GM18867 (cell line): ENCODE data around the gene DUS1L.
A peak's percentile ranks its signal among the peaks of the same experiment; 100 is the strongest.

Source experiments
- ATAC-seq: cut with Tn5 transposase; IDR thresholded peaks from one replicate; pipeline ENCODE4 v1.9.1; 2021; ENCODE audit warnings: mild to moderate bottlenecking, moderate library complexity; ENCODE audit not compliant: unreplicated experiment

Gene DUS1L

GRCh38 chr17:82058230-82058854 lies 7.3 kb downstream of the DUS1L start:
- no peak for ATAC-seq

DNA sequence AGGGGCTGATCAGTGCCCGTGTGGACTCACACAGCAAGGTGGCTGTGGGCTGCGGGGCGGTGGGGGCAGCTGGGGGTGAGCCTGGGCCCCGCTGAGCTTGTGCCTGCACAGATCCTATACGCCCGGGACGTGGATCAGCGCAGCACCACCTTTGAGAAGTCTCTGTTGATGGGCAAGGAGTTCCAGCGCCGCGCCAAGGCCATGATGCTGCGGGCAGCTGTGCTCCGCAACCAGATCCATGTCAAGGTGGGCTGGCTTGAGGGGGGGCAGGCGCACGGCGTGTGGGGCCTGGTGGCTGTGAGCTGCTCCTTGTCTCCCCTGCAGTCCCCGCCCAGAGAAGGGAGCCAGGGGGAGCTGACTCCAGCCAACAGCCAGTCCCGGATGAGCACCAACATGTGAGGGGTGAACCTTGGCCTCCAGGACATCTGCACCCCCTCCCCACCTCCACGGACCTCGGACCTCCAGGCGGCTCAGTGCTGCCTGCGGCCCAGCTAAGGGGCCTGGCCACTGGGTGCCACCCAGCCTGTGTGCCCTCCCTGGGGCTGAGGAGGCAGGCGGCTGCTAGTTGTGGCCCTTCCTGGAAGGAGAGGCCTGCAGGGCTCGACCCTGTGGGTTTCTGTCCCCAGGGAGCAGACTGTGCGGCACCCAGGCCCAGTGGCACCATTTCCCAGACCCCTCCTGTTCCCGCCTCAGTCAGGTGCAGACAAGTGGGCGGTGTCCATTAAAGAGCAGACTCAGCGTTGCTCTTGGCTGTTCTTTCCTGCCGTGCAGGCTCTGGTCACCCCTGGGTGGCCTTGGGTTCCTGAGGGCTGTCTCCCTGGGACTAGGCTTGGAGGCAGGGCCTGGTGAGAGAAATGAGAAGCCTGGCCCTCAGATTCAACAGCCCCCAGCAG lies 8.6 kb downstream of the DUS1L start:
- ATAC-seq: no peak

DNA sequence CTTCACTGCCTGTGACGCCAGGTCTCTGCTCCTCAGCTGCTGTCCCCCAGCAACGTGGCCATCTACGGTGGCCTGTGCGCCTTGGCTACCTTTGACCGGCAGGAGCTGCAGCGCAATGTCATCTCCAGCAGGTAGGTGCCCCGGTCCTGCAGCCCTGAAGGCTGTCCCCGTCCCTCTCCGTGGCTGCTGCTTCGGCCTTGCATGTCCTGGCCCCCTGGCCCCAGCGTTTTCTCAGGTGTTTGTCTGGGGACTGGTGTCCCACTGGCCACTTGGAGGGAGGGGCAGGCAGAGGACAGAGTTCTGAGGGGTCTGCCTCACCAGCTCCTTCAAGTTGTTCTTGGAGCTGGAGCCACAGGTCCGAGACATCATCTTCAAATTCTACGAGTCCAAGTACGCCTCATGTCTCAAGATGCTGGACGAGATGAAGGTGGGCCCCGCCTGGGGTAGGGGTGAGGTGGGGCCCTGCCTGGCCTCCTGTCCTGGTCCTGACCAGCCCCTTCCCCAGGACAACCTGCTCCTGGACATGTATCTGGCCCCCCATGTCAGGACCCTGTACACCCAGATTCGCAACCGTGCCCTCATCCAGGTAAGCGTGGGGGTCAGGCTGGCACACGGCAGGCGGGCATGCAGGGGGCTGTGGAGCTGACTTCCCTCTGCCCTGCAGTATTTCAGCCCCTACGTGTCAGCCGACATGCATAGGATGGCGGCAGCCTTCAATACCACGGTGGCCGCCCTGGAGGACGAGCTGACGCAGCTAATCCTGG lies 9.5 kb downstream of the DUS1L start:
- no peak for ATAC-seq

- no peak for ATAC-seq
Observed at GRCh38 chr17:82055023-82055964, 10.3 kb downstream of the DUS1L start.

- no peak for ATAC-seq
Observed at GRCh38 chr17:82054351-82055022, 11.1 kb downstream of the DUS1L start.

DNA sequence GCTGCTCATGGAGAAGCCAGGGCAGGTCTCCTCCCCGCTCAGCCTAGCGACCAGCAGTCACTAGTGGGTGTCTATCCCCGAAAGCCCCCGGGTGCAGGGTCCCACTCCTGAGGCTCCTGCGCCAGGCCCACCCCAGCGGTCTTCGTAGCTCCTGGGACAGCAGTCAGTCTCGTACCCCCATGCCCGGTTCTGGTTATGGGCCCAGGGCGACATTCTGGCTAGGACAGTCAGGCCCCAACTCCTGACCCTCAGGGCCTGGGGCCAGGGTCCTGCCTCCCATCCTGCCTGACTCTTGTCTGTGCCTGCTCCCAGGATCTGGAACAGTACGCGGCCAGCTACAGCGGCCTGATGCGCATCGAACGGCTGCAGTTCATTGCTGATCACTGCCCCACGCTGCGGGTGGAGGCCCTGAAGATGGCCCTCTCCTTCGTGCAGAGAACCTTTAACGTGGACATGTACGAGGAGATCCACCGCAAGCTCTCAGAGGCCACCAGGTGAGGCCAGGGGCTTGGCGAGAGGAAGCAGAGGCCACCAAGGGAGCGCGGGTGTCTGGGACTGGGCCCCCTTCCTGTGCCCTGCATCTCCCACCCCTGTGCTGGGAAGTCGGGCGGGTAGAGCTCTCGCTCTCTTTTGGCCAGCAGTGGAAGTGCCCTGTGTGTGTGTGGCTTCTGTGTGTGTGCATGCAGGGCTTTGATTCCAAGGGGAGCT lies 11.9 kb downstream of the DUS1L start:
- ATAC-seq: no peak

DNA sequence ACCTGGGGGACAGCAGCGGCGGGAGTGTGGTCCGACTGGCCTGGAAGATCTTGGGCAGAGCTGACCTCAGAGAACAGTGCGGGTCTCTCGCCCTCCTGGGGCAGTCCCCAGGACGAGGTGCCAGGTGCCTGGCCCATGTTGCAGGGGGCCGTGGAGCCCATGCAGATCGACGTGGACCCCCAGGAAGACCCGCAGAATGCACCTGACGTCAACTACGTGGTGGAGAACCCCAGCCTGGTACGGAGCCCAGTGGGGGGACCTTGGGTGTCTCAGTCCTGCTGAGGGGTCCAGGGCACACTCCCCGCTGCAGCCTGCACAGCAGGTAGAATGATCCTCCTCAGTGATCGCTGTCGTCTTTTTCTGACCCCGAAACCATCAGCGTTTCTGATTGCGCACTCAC lies 12.5 kb downstream of the DUS1L start:
- ATAC-seq: no peak

DNA sequence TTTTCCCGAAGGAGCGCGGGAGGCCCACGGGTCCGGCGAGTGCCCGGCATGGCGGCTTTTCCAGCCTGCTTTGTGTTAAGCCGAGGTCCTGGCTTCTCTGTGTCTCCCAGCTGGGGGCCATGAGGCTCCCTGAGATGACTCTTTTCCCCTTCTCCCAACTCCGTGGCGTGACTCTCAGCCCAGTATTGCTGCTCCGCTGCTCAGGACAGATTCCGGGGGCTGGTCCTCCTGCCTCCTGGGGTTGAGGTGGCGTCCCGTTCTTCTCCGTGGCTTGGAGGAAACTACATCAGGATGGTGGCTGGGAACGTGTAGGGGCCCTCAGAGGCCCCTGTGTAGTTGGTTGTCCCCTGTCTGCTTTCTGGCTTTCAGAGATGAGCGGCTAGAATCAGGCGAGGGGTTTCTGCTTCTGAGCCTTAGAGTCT lies 13.0 kb downstream of the DUS1L start:
- no peak for ATAC-seq

DNA sequence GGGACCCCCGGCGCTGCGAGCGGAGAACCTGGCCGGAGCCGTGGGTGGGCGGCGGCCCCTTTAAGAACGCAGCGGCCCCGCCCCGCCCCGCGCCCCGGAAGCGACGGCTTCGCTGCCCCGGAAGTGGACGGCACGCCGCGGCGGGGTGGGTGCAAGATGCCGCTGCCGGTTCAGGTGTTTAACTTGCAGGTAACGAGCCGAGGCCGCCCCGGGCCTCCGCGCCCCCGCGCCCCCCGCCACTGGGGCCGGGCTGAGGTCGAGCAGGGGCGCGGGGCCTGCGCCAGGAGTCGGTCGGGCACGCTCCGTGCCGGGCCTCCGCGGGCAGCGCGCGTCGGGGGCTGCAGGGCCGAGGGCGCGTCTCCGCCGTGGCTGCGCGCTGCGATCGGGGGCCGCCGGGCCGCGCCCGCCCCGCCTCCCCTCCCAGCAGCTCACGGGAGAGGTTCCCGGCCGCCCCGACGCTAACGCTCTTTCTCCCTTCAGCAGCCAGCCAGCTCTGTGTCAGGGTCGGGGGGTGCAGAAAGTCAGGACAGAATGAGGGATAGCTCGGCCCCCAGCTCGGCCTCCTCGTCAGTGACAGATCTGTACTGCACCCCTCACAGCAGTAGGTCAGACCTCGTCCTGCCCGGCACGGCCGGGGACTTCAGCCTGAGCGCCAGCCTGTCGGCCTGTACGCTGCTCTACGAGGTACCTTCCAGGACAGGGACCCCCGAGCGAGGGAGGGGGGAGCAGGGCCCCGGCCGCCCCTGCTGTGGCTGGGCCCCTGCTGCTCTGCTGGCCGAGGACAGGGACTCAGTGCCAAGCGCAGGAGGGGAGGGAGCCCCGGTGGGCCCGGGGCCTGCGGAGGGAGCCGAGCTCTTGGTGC lies 13.6 kb downstream of the DUS1L start, which contains the start of the genes GPS1 and RFNG:
TSS of gene GPS1 (plus strand) at position 123 of the 862 bp plus-strand sequence. CDS start at position 157, 34 bp downstream.
TSS of gene RFNG (minus strand) at position 36 of the 862 bp plus-strand sequence. CDS start 45 bp downstream, outside the sequence.
- peak; percentile 50 for ATAC-seq

- ATAC-seq: no peak
Observed at GRCh38 chr17:82050761-82051641, 14.6 kb downstream of the DUS1L start.

DNA sequence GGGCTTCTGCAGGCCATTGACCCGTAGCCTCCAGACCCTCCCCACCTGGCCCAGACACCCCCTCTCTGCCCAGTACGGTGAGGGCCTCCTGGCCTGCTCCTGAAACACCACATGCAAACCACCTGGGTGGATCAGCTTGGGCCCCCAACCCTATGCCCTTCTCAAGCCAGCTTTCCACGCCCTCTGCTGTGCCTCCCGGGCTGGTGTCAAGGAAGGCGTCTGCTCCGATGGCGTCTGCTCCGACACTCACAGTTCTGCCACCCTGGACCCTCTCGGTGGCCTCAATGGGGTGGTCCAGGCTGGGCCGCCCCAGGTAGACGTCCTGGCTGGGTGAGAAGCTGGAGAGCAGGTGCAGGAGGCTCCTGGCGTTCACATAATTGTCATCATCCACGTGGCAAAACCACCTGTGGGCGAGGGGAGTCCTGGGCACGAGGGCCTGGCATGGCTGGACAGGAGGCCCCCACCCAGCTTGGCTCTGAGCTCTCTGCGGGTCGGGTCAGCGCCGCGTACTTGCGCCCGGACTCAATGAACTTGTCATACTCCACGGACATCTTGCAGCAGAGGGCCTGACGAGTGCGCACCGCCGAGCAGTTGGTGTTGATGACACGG lies 15.3 kb downstream of the DUS1L start:
- no peak for ATAC-seq

GRCh38 chr17:82049521-82049971 lies 16.1 kb downstream of the DUS1L start:
- no peak for ATAC-seq

GRCh38 chr17:82049106-82049505 lies 16.5 kb downstream of the DUS1L start:
- no peak for ATAC-seq

GRCh38 chr17:82048571-82048971 lies 17.0 kb downstream of the DUS1L start:
- no peak for ATAC-seq

DNA sequence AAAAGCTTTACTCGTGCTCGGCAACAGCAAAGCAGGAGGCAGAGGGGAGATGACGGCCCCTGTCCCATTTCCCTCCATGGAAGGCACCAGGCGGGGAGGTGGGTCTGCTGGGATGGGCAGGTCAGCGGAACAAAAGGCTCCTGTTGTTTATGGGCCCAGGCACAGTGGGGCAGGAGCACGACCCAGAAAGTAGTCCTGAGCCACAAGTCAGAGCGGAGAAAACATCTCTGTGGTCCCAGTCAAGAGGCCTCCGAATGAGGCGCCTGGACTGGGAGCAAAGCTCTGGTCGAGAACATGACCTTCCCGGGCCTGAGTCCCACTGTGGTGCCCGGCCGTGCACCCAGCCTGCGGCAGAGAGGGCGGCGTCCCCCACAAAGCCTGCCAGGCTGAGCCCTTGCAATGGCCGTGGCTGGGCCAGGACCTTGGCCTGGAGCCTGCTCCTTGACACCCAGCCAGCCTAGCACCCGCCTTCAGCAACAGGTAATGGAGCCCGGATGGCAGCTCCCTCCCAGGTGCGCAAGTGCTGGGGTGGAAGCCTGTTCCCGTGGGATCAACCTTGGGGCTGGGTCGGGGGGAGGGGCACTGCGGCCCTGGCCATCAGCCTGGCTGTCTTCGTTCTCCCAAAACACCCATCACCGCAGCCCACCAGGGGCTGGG lies 17.6 kb downstream of the DUS1L start:
- ATAC-seq: no peak

- ATAC-seq: no peak
Observed at GRCh38 chr17:82047379-82047778, 18.2 kb downstream of the DUS1L start.
